Heart right ventricle (tissue), 16 donors: ENCODE results near the gene LDLRAD4. TPM values are rescaled to one million over a fixed set of nuclear protein-coding genes. Genes with fewer than 3 reads are reported as not detected.
"Not testable (repeated sequence)": the region's sequence is repeated elsewhere in the genome, so short reads cannot be mapped to it uniquely, and the experiment has no call there.

ENCODE experiments used
- ATAC-seq, 8 donors: fragments of 200-7000 bp; cut with Tn5 transposase; one replicate each; pipeline ENCODE4 v1.9.1; 2020; ENCODE audit warnings: mild to moderate bottlenecking in 8 of 8, moderate library complexity in 8 of 8, moderate number of reproducible peaks in 1 of 8
- DNase-seq, 2 donors: peaks; one replicate each; pipeline ENCODE4 v3.0.0-alpha.2; 2020
- H3K27ac ChIP-seq, 10 donors: fragments of 200-600 bp; sonication (generic) in 2 of 10; one replicate each; pipeline versions ENCODE4 v1.5.0 to v1.8.0; 2020 to 2022; ENCODE audit warnings: mild to moderate bottlenecking in 3 of 10
- H3K27me3 ChIP-seq, 7 donors: fragments of 200-600 bp; one replicate each; pipeline ENCODE4 v1.8.0; 2021 to 2022; ENCODE audit warnings: mild to moderate bottlenecking in 2 of 7
- H3K36me3 ChIP-seq, 9 donors: fragments of 200-600 bp; sonication (generic) in 1 of 9; one replicate each; pipeline versions ENCODE4 v1.5.0 to v1.8.0; 2020 to 2022; ENCODE audit warnings: mild to moderate bottlenecking in 2 of 9
- H3K4me1 ChIP-seq, 9 donors: fragments of 200-600 bp; sonication (generic) in 1 of 9; one replicate each; pipeline versions ENCODE4 v1.5.0 to v1.8.0; 2020 to 2022; ENCODE audit warnings: mild to moderate bottlenecking in 4 of 9
- H3K4me3 ChIP-seq, 10 donors: fragments of 200-600 bp; sonication (generic) in 2 of 10; one replicate each; pipeline versions ENCODE4 v1.5.0 to v1.8.0; 2020 to 2022; ENCODE audit warnings: mild to moderate bottlenecking in 7 of 10, moderate library complexity in 2 of 10
- H3K9me3 ChIP-seq, 11 donors: fragments of 200-600 bp in 10 of 11; sonication (generic) in 2 of 11; one replicate each; pipeline versions ENCODE4 v1.5.0 to v1.8.0; 2013 to 2022; ENCODE audit warnings: mild to moderate bottlenecking in 2 of 11, control low read depth in 1 of 11, moderate library complexity in 1 of 11
- WGBS, 2 donors: extraction: QIAGEN DNeasy Blood & Tissue Kit; methylation state at CpG; one replicate each; pipeline ENCODE4 v1.1.7; 2013; ENCODE audit warnings: inconsistent platforms in 1 of 2; 5-methylcytosine and 5-hydroxymethylcytosine counted together
- intact Hi-C, 10 donors: fragments of 100-400 bp; cut with DNase I; formaldehyde crosslinking; loops; one replicate each; pipeline versions ENCODE4 v1.11.1 to v1.14.2; 2022
- polyA plus RNA-seq, 2 donors: library from polyadenylated mRNA; stranded (reverse); fragments of 200-250 nt; gene quantifications; one replicate each; pipeline ENCODE4 v1.2.3, GENCODE V29; 2013
- total RNA-seq, 10 donors: library from RNA; stranded (reverse); fragmentation: NEBNext Ultra II Directional in 3 of 10; extraction: Animal tissue kit (Norgen Biotek cat#: 25700) in 3 of 10; gene quantifications; one replicate each; pipeline versions ENCODE4 v1.2.1 to v1.2.4, GENCODE V29; 2021 to 2023
- TF ChIP-seq, protein P1 (sequence below), 9 donors: fragments of 200-600 bp; sonication (generic) in 2 of 9; IDR thresholded peaks; one replicate each; pipeline versions ENCODE4 v1.5.0 to v1.8.0; 2021 to 2022; ENCODE audit warnings: antibody characterized with exemption in 9 of 9, mild to moderate bottlenecking in 5 of 9, moderate library complexity in 1 of 9
- donor health status: Arrhythmogenic right ventricular cardiomyopathy.
- donor health status: ischemic (EF 13 %, LVEDD 7.1; RV severe dilation, severe dysfunction).
- donor health status: healthy with polysubstance abuse.
- donor health status: DM: no; HTN: yes; CAD: no.
- donor health status: DM: no; HTN: no; CAD: no.
- donor health status: ischemic (EF 25% LVEDD 6.9; RV normal size, moderate dysfunction).
- donor health status: ischemic (EF 25% LVEDD 5.7; RV mildly dilated, moderate dysfunction).
- donor health status: healthy.
- donor health status: DM: yes; HTN: yes; CAD: no.
- donor health status: Ischemic cardiomyopathy.
- donor health status: ischemic (EF 35%, LVEDD 5.7; RV mildly dilated, moderate dysfunction).
- donor health status: nonischemic (EF 11% LVEDD 7.7; RV severe dilation, severe dysfunction).
- donor health status: DM: yes; HTN: yes; CAD: no.
- donor health status: PGD.
- donor health status: ischemic (EF 29% LVEDD 5.4; RV normal size, mild dysfunction).
- donor health status: nonischemic (EF 23%, LVEDD 6.1; RV moderate dilation, normal function).

The LDLRAD4 gene
- total and polyA plus RNA-seq, 12 donors: 5.4 to 74.6 (median 34.6) TPM

DNA sequence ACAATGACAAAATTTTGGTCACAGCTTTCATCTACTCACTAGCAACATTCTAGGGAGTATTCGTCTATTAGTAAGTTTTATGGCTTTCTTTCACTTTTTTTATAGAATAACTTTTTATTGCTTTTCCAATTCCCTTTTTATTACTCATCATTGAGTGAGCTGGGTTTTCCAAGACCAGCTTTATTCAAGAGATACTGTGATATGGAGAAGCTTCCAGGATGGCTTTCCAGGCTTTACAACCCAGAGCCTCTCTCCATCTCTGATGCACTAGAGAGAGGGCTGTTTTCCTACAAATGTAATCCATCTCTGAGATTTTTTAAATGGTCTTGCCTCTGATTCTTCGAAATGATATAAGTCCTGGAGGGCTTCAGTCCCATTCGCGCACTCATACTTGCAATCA is 118.3 kb downstream of the LDLRAD4 start:
- Histone ChIP-seq H3K4me1 (peaks cover 0 to 9% (median 0%) of the 10 kb centered on the region in 9 donors), H3K4me3 (no peak overlapping the region), H3K9me3 (peaks cover 0 to 40% (median 9%) of the 10 kb centered on the region in 11 donors), H3K27me3 (no peaks in the 10 kb centered on the region), H3K27ac (no peak overlapping the region), H3K36me3 (no peaks in the 10 kb centered on the region)
- 92 to 98% methylated on average over 4 of the region's 4 CpGs for WGBS, 2 donors
- ATAC-seq (no peak), DNase-seq (no peak)
- intact Hi-C loops: no loop called here
- TF ChIP-seq, protein P1, sequence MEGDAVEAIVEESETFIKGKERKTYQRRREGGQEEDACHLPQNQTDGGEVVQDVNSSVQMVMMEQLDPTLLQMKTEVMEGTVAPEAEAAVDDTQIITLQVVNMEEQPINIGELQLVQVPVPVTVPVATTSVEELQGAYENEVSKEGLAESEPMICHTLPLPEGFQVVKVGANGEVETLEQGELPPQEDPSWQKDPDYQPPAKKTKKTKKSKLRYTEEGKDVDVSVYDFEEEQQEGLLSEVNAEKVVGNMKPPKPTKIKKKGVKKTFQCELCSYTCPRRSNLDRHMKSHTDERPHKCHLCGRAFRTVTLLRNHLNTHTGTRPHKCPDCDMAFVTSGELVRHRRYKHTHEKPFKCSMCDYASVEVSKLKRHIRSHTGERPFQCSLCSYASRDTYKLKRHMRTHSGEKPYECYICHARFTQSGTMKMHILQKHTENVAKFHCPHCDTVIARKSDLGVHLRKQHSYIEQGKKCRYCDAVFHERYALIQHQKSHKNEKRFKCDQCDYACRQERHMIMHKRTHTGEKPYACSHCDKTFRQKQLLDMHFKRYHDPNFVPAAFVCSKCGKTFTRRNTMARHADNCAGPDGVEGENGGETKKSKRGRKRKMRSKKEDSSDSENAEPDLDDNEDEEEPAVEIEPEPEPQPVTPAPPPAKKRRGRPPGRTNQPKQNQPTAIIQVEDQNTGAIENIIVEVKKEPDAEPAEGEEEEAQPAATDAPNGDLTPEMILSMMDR (IDR thresholded peaks at IDR 0.05): no peak

DNA sequence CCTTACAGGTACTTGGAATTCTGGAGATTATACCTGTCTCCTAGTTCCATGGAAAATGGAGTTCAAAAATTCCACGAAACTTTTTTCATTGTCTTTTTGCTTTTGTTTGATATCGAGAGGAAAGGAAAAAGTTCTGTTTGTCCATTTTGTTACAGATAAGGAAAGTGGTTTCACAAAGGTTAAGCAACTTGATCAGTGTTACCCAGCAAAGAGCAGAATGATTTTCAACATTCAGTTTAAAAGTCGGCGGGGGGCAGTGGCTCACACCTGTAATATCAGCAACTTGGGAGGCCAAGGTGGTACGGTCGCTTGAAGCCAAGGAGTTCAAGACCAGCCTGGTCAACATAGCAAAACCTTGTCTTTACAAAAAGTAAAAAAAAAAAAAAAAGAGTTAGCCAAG is 118.8 kb downstream of the LDLRAD4 start:
- Histone ChIP-seq H3K27me3 (no peaks in the 10 kb centered on the region), H3K4me3 (no peak overlapping the region), H3K36me3 (no peaks in the 10 kb centered on the region), H3K27ac (no peak overlapping the region), H3K9me3 (peaks cover 0 to 45% (median 9%) of the 10 kb centered on the region in 11 donors), H3K4me1 (peaks cover 0 to 9% (median 0%) of the 10 kb centered on the region in 9 donors)
- WGBS, 2 donors: 90 to 94% methylated on average over 6 of the region's 6 CpGs
- TF ChIP-seq, protein P1 (IDR thresholded peaks at IDR 0.05): no peak
- DNase-seq (no peak), ATAC-seq (no peak)
- intact Hi-C loops: no loop called here

DNA sequence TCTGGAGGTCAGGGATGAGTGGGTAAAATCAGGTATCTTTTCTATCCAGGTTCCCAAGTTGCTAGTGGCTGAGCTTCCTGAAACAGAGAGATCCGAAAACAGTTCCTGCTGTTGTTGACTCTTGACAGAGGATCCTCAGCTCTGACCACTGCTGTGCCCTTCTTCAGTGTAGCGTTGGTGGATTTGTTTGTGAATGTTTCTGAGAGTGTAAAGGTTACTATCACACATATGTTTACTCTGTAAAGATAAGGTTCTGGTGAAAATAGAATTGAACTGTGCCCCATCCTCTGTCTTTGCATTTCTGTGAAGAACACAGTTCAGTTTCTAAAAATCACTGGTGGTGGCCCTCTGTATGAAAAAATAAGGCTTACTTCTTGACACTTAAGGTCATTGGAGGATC is 119.8 kb downstream of the LDLRAD4 start:
- Histone ChIP-seq H3K4me1 (peaks cover 0 to 9% (median 0%) of the 10 kb centered on the region in 9 donors), H3K4me3 (no peak overlapping the region), H3K36me3 (no peaks in the 10 kb centered on the region), H3K9me3 (peaks cover 0 to 46% (median 15%) of the 10 kb centered on the region in 11 donors), H3K27me3 (no peaks in the 10 kb centered on the region), H3K27ac (no peak overlapping the region)
- TF ChIP-seq, protein P1 (IDR thresholded peaks at IDR 0.05): no peak
- intact Hi-C loops: no loop called here
- 51 to 52% methylated on average over 2 of the region's 2 CpGs for WGBS, 2 donors
- ATAC-seq: no peak
- no peak for DNase-seq

DNA sequence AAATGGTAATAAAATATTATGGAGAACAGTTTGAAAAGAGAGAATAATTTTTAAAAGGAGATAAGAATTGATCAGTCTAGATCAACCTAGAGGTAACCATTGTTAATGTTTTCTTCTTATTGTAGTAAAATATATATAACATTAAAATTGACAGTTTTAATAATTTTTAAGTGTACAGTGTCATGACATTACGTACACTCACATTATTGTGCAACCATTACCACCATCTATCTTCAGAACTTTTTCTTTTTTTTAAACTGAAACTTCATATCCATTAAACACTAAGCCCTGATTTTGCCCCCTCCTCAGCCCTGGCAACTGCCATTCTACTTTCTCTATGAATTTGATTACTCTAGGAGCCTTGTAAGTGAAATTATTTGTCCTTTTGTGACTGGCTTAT is 121.1 kb downstream of the LDLRAD4 start:
- Histone ChIP-seq H3K27me3 (no peaks in the 10 kb centered on the region), H3K36me3 (no peaks in the 10 kb centered on the region), H3K9me3 (peaks cover 0 to 46% (median 15%) of the 10 kb centered on the region in 11 donors), H3K4me1 (peaks cover 0 to 9% (median 0%) of the 10 kb centered on the region in 9 donors), H3K27ac (no peak overlapping the region), H3K4me3 (no peak overlapping the region)
- WGBS, 2 donors: 90 to 91% methylated on average over 1 of the region's 1 CpG
- intact Hi-C loops: no loop called here
- TF ChIP-seq, protein P1 (IDR thresholded peaks at IDR 0.05): no peak
- DNase-seq (no peak), ATAC-seq (no peak)

DNA sequence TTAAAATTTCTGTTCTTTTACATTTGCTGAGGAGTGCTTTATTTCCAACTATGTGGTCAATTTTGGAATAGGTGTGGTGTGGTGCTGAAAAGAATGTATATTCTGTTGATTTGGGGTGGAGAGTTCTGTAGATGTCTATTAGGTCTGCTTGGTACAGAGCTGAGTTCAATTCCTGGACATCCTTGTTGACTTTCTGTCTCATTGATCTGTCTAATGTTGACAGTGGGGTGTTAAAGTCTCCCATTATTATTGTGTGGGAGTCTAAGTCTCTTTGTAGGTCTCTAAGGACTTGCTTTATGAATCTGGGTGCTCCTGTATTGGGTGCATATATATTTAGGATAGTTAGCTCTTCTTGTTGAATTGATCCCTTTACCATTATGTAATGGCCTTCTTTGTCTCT is 127.9 kb downstream of the LDLRAD4 start:
- peaks cover 0 to 70% (median 24%) of the 10 kb centered on the region in 11 donors for H3K9me3 ChIP-seq
- H3K36me3 ChIP-seq, intact Hi-C loops, DNase-seq, H3K27me3 ChIP-seq, H3K27ac ChIP-seq, ATAC-seq, H3K4me1 ChIP-seq, H3K4me3 ChIP-seq: not testable (repeated sequence)
